SK-MEL-5 (cell line): ENCODE data around the gene SIVA1. TPM values are rescaled to one million over a fixed set of nuclear protein-coding genes. Genes with fewer than 3 reads are reported as not detected.

Experiments
- DNase-seq: peaks from one replicate; pipeline ENCODE4 v3.0.0-alpha.2; 2016; ENCODE audit warnings: low read depth, low spot score
- in situ Hi-C: cut with HindIII; loops from 2 replicates; pipeline ENCODE4 v1.10.0; 2016; ENCODE audit warnings: low sequenced_read_pairs, high pct_unique_total_duplicates, low pct_unique_long_range_greater_than_20kb
- total RNA-seq: library from RNA; depleted of rRNA; stranded (reverse); fragments of >200 nt; shearing (Covaris generic); gene quantifications from 2 replicates; pipeline ENCODE4 v1.2.3, GENCODE V29; 2014

Gene SIVA1
- total RNA-seq, 1 experiment from 2014 or later, result 94.9 TPM

- in situ Hi-C loops, result no loop called here
Measured at GRCh38 chr14:104786091-104786586, 33.2 kb downstream of the SIVA1 start.

DNA sequence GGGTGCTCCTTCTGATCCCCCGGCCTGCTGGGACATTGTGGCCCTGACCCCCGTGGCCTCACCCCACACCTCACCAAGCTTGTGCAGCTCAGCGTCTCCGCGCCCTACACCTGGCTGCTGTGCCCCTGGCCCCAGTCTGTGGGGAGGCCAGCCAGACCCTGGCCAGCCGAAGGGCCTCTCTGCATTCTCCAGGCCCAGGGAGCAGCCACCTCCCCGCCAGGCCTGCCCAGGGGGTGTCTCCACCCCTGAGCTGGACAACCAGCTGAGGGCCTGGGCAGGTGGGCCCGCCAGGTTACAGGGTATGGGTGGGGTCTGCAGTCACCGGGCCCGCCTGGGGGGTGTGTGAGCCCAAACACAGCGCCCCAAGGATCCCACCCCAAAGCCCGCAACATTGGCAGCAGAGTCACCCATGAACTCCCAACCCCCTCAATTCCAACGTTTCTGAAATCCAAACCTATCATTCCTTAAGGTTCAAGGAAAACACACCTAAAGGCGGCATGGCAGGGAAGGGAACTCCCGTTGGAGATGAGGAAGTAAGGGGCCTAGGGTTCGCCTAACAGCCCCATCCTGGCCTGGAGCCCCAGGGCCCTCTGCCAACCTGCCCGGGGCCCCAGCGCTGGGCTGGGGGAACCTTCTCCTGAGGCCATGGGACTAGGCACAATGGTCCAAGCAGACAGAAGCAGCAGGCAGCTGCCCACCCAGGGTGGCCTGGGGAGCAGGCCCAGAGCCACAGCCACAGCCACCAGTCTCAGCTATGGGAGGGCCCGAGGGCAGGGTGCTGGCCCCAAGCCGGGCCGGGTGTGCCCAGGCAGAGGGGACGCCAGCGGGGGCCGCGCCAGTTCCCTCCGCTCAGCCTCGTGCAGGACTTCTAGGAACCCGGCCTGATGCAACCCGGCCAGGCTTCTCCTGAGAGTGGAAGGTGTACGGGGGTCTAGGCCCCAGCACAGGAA is 34.1 kb downstream of the SIVA1 start:
- DNase-seq, result no peak
- in situ Hi-C loops, result no loop called here

More at GRCh38 chr14:104786091-104786586, 33.2 kb downstream of the SIVA1 start:
- DNase-seq, result no peak

GRCh38 chr14:104787736-104788135 is 34.8 kb downstream of the SIVA1 start:
- no peak for DNase-seq
- in situ Hi-C loops, result no loop called here

DNA sequence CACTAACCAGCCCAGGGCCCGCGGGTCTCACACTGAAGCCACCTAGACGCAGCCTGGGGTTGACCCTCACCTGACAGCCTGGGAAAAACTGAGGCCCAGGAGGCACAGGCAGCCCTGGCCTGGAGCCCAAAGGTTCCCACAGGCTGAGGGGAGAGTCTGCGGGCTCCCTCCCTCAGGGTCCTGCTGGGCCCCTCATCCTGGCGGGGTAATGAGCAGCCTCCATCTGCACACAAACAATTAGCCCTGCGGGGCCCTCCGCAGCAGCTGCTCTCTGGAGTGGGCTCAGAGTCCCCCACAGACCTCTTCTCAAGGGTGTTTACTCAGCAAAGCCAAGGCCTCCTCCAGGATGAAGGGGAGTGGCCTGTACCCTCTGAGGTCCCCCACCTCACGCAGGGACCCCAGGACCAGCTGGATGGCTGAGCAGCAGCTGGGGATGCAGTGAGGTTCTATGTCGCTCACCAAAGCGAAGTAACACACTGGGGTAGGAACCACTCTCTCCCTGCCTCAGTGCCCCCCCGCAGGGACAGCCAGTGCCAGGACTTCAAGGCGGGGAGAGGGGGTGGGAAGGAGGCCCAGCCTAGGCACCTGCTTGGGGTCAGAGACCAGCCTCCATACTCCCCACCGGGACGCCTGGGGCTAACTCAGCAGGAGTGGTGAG is 35.3 kb downstream of the SIVA1 start:
- in situ Hi-C loops, result no loop called here
- no peak for DNase-seq

GRCh38 chr14:104788873-104789663 is 36.1 kb downstream of the SIVA1 start:
- no peak for DNase-seq
- in situ Hi-C loops, result no loop called here

GRCh38 chr14:104789752-104790743 is 37.1 kb downstream of the SIVA1 start:
- no peak for DNase-seq
- in situ Hi-C loops, result no loop called here

GRCh38 chr14:104791425-104791824 is 38.5 kb downstream of the SIVA1 start:
- in situ Hi-C loops, result no loop called here
- no peak for DNase-seq

DNA sequence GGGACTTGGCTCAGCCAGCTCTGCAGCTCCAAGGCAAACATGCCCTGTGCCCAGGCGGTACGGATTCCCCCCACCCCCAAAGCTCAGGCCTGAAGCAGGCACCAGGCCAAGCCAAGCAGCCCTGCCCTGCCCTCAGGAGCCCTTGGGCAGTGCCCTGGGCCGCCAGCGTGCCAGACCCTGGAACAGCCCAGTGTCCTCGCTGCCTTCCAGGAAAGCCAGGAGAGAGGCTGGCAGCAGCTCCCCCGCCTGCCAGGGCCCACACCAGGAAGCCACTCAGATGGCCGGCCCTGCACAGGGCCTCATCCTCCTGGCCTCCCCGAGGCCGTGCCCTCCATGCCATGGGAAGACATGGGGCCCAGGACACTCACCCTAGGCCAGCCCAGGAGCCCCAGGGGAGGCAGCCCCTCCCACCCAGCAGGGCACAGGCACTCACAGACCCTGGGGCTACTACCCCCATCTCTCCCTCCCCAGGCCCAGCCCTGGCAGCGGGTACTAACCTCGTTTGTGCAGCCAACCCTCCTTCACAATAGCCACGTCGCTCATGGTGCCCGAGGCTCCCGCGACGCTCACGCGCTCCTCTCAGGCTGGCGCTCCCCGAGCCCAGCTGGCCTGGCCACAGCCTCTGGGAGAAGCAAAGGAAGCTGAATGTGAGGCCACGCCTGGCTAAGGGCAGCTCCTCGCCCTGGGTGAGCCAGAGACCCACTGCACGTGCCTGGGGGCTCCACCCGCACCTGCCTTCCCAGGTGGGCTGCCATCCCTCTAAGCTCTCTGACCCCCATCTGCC is 39.3 kb downstream of the SIVA1 start:
- in situ Hi-C loops, result no loop called here

GRCh38 chr14:104792945-104793702 is 40.2 kb downstream of the SIVA1 start:
- DNase-seq, result no peak
- in situ Hi-C loops, result no loop called here

More for the DNA sequence above, 39.3 kb downstream of the SIVA1 start:
- DNase-seq, result no peak

DNA sequence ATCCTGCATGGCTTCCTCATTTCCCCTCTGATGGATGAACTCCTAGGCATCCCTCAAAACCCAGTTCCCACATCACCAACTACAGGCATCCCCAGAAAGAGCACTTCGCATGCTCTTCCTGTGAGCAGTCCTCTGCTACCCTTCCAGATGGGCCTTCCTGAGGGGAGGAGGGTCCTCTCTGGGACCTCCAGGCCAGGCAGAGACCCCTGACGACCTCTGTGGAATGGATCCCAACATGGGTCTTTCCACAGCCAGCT is 40.7 kb downstream of the SIVA1 start:
- DNase-seq, result no peak
- in situ Hi-C loops, result no loop called here

- in situ Hi-C loops, result no loop called here
- peak; percentile 75 for DNase-seq
Measured at GRCh38 chr14:104794099-104794498, 41.2 kb downstream of the SIVA1 start.

DNA sequence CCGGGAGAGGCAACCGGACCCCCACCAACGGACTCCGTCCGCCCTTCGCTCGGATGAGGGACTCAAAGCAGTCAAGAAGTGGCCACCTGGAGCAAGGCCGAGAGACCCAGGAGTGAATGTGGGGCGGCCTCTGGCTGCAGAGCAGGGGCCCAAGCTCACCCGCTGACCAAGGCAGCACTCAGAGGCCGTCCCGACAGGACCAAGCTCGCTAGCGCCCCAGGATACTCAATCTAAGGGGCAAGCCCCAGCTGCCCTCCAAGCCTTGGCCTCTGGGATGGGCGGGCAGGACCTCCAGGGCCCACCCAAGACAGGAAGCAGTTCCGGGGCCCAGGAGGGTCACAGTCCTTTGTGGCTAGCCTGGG is 41.7 kb downstream of the SIVA1 start:
- in situ Hi-C loops, result no loop called here
- DNase-seq, result no peak

DNA sequence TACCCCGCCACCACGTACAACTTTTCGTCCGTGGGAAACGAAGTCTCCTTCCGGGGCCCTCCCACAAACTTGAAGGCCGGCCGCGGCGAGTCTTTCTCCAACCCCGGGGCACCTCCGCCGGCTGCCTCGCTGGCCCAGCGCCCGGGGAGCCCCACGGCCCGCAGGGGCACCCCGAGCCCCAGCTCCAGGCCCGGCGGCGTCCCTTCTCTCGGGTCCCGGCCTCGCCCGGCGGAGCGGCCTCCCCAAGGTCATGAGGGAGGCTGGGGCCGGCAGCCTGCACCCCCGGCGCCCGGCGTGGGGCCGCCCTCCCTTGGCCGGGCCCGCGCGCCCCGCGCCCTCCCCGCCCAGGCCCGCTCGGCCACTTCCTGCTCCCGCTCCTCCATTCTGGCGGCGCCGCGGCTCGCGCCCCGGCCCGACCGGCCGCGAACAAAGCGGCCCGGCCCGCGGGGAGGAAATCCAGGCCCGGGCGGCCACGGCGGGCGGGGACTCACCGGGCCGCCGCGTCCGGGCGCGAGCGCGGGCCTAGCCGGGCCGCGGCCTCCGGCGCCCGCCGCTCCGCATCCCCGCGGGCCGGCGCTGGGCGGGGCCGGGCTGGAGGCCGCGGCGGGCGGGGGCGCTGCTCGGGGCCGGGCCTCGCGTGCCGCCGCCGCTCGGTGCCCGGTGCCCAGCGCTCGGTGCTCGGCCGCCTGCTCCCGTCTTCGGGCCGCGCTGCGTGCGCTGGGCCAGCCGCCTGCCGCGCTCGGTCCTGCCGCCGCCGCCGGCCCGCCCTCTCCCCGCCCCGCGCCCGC is 42.2 kb downstream of the SIVA1 start, which contains the start of gene AKT1:
Gene AKT1, minus strand, starts transcription at position 756 of the 788 bp plus-strand sequence. CDS start 3,105 bp downstream, outside the sequence.
- DNase-seq, result no peak
- in situ Hi-C loops, result no loop called here

GRCh38 chr14:104795781-104796686 is 43.1 kb downstream of the SIVA1 start:
- in situ Hi-C loops, result no loop called here
- DNase-seq, result peak; percentile 44
